ENCODE data around the gene YTHDC2.

Gene YTHDC2

DNA sequence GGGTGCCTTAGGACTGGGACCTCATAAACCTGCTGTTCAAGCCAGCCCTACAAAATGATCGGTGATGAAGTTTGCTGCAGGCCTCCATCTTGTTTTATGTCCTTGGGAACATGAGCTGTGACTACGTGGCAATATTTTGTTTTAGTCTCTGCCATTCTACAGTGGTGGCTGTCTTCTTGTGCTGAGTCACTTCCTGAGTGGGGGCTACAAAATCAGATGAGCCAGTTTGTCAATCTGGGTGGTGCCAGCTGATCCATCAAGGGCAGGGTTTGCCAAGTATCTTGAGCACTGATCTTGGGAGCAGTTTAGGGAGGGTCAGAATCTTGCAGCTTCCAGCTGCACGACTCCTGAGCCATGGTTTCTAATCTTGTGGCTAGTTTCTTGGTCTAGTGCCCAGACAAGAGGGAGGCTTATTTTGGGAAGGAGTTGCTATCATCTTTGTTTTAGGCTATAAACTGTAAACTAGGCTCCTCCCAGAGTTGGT is 94.7 kb downstream of the YTHDC2 start:
- DNase-seq (ENCODE audit: low read depth), result no peak
- H3K4me3 ChIP-seq (ENCODE audit: low read depth, low read length), result no peak overlapping the region
- TF ChIP-seq, protein P1, sequence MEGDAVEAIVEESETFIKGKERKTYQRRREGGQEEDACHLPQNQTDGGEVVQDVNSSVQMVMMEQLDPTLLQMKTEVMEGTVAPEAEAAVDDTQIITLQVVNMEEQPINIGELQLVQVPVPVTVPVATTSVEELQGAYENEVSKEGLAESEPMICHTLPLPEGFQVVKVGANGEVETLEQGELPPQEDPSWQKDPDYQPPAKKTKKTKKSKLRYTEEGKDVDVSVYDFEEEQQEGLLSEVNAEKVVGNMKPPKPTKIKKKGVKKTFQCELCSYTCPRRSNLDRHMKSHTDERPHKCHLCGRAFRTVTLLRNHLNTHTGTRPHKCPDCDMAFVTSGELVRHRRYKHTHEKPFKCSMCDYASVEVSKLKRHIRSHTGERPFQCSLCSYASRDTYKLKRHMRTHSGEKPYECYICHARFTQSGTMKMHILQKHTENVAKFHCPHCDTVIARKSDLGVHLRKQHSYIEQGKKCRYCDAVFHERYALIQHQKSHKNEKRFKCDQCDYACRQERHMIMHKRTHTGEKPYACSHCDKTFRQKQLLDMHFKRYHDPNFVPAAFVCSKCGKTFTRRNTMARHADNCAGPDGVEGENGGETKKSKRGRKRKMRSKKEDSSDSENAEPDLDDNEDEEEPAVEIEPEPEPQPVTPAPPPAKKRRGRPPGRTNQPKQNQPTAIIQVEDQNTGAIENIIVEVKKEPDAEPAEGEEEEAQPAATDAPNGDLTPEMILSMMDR (conservative IDR thresholded peaks at IDR 0.05; ENCODE audit: low read depth, low read length), result no peak

DNA sequence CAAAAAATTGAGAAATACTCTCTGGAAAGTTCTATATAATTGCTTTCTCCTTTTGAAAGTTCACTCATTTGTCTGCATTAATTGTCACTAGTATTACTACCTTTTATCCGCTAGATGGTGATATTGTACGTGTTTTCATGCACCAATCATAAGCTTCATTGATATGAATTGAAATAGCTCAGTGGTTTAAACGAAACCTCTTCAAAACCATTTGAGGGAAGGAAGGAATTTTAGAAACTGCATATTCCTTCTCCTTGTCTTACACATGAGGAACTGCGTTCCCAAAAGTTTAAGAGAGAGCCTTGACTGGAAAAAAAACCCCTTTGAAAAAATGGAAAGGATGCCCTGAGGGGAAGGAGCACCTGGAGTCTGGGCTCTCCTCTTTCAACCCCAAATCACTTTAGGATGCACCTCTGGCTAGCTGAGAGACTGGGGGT is 98.6 kb downstream of the YTHDC2 start:
- TF ChIP-seq, protein P1 (conservative IDR thresholded peaks at IDR 0.05; ENCODE audit: low read depth, low read length), result peak; percentile 50
- no peak overlapping the region for H3K4me3 ChIP-seq (ENCODE audit: low read depth, low read length)
- DNase-seq (ENCODE audit: low read depth), result peak; percentile 64

DNA sequence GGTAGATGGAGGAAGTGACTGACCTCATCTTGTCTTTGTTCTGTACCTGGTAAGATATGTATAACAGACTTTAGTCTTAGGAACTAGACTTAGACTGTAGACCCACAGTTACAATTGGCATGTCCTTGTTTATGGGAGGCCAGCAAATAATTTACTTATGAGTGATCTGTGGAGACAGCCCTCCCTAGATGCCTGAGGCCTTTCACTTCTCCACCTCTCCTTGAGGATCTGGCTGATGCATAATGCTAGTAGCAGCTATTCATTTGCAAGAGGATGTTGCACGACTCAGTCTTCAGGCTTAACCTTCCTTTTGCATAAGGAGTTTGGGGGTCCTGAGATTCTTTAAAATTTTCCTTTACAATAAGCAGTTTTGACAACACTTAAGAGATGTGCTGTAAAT is 100.7 kb downstream of the YTHDC2 start:
- no peak overlapping the region for H3K4me3 ChIP-seq (ENCODE audit: low read depth, low read length)
- TF ChIP-seq, protein P1 (conservative IDR thresholded peaks at IDR 0.05; ENCODE audit: low read depth, low read length), result no peak
- DNase-seq (ENCODE audit: low read depth), result peak; percentile 12

DNA sequence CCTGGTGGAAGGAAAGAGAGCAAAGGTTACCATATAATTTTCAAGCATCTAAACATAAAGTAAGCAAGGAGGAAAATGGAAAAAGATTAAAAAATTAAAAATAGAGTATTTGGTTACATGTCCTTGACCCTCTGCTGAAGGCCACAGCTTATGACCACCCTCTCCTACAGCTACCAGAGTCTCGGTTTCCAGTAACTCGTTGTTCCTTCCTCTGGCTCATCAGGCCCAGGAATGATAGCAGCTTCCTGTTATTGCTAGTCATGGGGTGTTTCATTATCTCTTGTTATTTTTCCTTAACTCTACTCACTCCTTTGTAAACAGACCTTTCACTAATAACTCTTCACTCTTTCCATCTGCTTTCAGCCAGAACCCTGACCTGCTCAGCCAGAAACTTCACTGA is 102.2 kb downstream of the YTHDC2 start:
- TF ChIP-seq, protein P1 (conservative IDR thresholded peaks at IDR 0.05; ENCODE audit: low read depth, low read length), result no peak
- H3K4me3 ChIP-seq (ENCODE audit: low read depth, low read length), result no peak overlapping the region
- DNase-seq (ENCODE audit: low read depth), result peak; percentile 86

DNA sequence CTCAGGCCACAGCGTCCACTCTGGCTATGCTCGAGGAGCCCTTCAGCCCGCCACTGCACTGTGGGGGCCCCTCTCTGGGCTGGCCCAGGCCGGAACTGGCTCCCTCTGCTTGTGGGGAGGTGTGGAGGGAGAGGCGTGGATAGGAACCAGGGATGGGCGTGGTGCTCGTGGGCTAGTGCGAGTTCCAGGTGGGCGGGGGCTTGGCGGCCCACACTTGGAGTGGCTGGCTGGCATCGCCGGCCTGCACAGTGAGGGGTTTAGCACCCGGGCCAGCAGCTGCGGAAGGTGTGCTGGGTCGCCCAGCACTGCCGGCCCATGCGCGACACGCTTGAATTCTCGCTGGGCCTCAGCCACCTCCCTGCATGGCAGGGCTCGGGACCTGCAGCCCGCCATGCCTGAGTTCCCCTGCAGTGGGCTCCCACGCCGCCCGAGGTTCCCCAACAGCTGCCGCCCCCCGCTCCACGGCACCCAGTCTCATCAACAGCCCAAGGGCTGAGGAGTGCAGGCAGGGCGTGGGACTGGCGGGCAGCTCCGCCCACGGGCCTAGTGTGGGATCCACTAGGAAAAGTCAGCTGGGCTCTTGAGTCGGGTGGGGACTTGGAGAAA is 103.8 kb downstream of the YTHDC2 start:
- H3K4me3 ChIP-seq (ENCODE audit: low read depth, low read length), result no peak overlapping the region
- TF ChIP-seq, protein P1 (conservative IDR thresholded peaks at IDR 0.05; ENCODE audit: low read depth, low read length), result no peak
- no peak for DNase-seq (ENCODE audit: low read depth)

DNA sequence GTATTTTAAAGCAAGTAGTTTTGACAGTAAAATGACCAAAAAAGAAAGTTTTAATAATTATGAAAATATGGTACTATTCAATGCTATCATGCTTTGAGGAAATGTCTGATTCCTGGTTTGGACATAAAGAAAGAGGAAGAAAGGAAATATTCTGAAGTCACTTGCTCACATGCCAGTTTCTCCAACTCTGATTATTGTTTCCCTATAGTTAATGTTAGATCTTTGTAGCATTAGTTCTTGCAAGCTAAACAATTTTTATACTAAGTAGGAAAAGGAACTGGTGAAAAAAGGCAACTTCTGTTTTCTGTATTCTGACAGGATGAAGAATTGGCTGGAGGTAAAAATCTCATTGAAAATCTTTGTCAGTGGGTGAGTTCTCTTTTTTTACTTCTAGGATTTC is 119.5 kb downstream of the YTHDC2 start:
- DNase-seq (ENCODE audit: low read depth), result no peak
- TF ChIP-seq, protein P1 (conservative IDR thresholded peaks at IDR 0.05; ENCODE audit: low read depth, low read length), result no peak
- H3K4me3 ChIP-seq (ENCODE audit: low read depth, low read length), result no peak overlapping the region

DNA sequence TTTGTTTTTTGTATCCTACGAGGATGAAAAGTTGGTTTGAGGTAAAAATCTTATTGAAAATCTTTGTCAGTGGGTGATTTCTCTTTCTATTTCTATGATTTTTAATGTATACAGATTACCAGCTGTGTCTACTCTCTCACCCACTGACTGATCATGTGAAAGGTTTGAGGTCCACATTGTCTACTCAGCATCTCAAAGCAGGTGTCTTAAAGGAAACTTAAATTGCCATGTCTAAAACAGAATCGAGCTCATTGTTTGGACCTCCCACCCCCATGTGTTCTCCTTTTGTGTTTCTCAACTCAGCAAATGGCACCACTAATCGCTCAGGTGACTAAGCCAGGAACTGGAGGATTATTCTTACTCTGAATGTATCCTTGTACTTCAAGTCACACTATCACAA is 121.5 kb downstream of the YTHDC2 start:
- H3K4me3 ChIP-seq (ENCODE audit: low read depth, low read length), result no peak overlapping the region
- DNase-seq (ENCODE audit: low read depth), result no peak
- TF ChIP-seq, protein P1 (conservative IDR thresholded peaks at IDR 0.05; ENCODE audit: low read depth, low read length), result no peak

Data from choroid plexus epithelial cell (primary cell).